WTC11 (cell line): ENCODE measurements around the gene TMEM18. TPM values are rescaled to one million over a fixed set of nuclear protein-coding genes. Genes with fewer than 3 reads are reported as not detected.

Source experiments
- ATAC-seq: fragments of 200-7000 bp; cut with Tn5 transposase; 2 replicates; pipeline ENCODE4 v1.10.0; 2021; ENCODE audit warnings: mild to moderate bottlenecking, moderate library complexity
- CTCF ChIA-PET: fragments of 300-600 bp; sonication (Branson Sonifier 250); formaldehyde crosslinking; loops from one replicate; lab custom pipeline; 2021; ENCODE audit warnings: antibody characterized with exemption; lab: Charles Lee
- POLR2A ChIA-PET: fragments of 350-600 bp; sonication (Branson Sonifier 250); formaldehyde crosslinking; loops from one replicate; lab custom pipeline; 2021; ENCODE audit warnings: antibody characterized with exemption; lab: Charles Lee
- DNase-seq: peaks from one replicate; pipeline ENCODE4 v3.0.0; 2021; ENCODE audit warnings: low spot score
- H3K27ac Mint-ChIP-seq: 2 replicates; pipeline ENCODE4 v1.8.0; 2021; ENCODE audit warnings: mixed read lengths
- H3K27me3 Mint-ChIP-seq: 2 replicates; pipeline ENCODE4 v1.8.0; 2021; ENCODE audit warnings: low read depth, mild to moderate bottlenecking, moderate library complexity, mixed read lengths
- H3K36me3 Mint-ChIP-seq: 2 replicates; pipeline ENCODE4 v1.8.0; 2021; ENCODE audit warnings: mixed read lengths
- H3K4me1 Mint-ChIP-seq: 2 replicates; pipeline ENCODE4 v1.8.0; 2022; ENCODE audit warnings: mixed read lengths
- H3K4me3 Mint-ChIP-seq: 2 replicates; pipeline ENCODE4 v1.8.0; 2021; ENCODE audit warnings: mild to moderate bottlenecking, moderate library complexity, mixed read lengths
- H3K9me3 Mint-ChIP-seq: 2 replicates; pipeline ENCODE4 v1.8.0; 2021; ENCODE audit warnings: mixed read lengths
- ATF3 ChIP-seq: sonication (generic); formaldehyde crosslinking; conservative IDR thresholded peaks from 2 replicates; pipeline ENCODE4 v1.8.1; 2022; ENCODE audit warnings: mild to moderate bottlenecking, missing genetic modification reagents
- CREM ChIP-seq: sonication (generic); formaldehyde crosslinking; IDR thresholded peaks from 2 replicates; pipeline ENCODE4 v1.8.1; 2022; ENCODE audit warnings: mild to moderate bottlenecking, missing genetic modification reagents, moderate library complexity
- ESRRA ChIP-seq: sonication (generic); formaldehyde crosslinking; IDR thresholded peaks from 2 replicates; pipeline ENCODE4 v1.8.1; 2022; ENCODE audit warnings: mild to moderate bottlenecking, missing genetic modification reagents, borderline replicate concordance
- IRF2 ChIP-seq: sonication (generic); formaldehyde crosslinking; IDR thresholded peaks from 2 replicates; pipeline ENCODE4 v1.8.0; 2022; ENCODE audit warnings: low read depth, missing genetic modification reagents, borderline replicate concordance
- MYBL2 ChIP-seq: sonication (generic); formaldehyde crosslinking; IDR thresholded peaks from 2 replicates; pipeline ENCODE4 v1.8.1; 2023; ENCODE audit warnings: mild to moderate bottlenecking, moderate library complexity, missing genetic modification reagents
- PREB ChIP-seq: sonication (generic); formaldehyde crosslinking; IDR thresholded peaks from 2 replicates; pipeline ENCODE4 v1.8.1; 2022; ENCODE audit warnings: mild to moderate bottlenecking, missing genetic modification reagents, moderate library complexity, borderline replicate concordance
- SP1 ChIP-seq: sonication (generic); formaldehyde crosslinking; conservative IDR thresholded peaks from 2 replicates; pipeline ENCODE4 v1.8.1; 2022; ENCODE audit warnings: missing genetic modification reagents
- TCF7 ChIP-seq: sonication (generic); formaldehyde crosslinking; IDR thresholded peaks from 2 replicates; pipeline ENCODE4 v1.8.0; 2022; ENCODE audit warnings: mild to moderate bottlenecking, low read depth, missing genetic modification reagents, moderate library complexity
- USF1 ChIP-seq: sonication (generic); formaldehyde crosslinking; IDR thresholded peaks from 2 replicates; pipeline ENCODE4 v1.8.0; 2022; ENCODE audit warnings: mild to moderate bottlenecking, missing genetic modification reagents
- total RNA-seq: library from RNA; stranded (reverse); gene quantifications from 3 replicates; pipeline ENCODE4 v1.2.3, GENCODE V29; 2021
- TF ChIP-seq, protein P1 (sequence below): fragments of 250-450 bp; sonication (Bioruptor Pico); conservative IDR thresholded peaks from 2 replicates; pipeline ENCODE4 v1.9.0; 2021; ENCODE audit warnings: mild to moderate bottlenecking
- TF ChIP-seq, protein P2 (sequence below): sonication (generic); formaldehyde crosslinking; IDR thresholded peaks from 2 replicates; pipeline ENCODE4 v1.8.1; 2022; ENCODE audit warnings: low read depth, missing genetic modification reagents, borderline replicate concordance
- TF ChIP-seq, protein P3 (sequence below): fragments of 250-450 bp; sonication (Bioruptor Pico); IDR thresholded peaks from 2 replicates; pipeline ENCODE4 v1.8.0; 2021; ENCODE audit warnings: mild to moderate bottlenecking
- TF ChIP-seq, protein P4 (sequence below): sonication (generic); formaldehyde crosslinking; IDR thresholded peaks from 2 replicates; pipeline ENCODE4 v1.8.0; 2022; ENCODE audit warnings: missing genetic modification reagents
- TF ChIP-seq, protein P5 (sequence below): sonication (generic); formaldehyde crosslinking; IDR thresholded peaks from 2 replicates; pipeline ENCODE4 v1.8.0; 2023; ENCODE audit warnings: missing genetic modification reagents, mild to moderate bottlenecking, borderline replicate concordance

TMEM18 gene
- total RNA-seq, 1 experiment from 2014 or later = 24.0 TPM

- no peak for TF ChIP-seq TCF7 (CRISPR knock-in tag)
- no peak for TF ChIP-seq CREM (CRISPR knock-in tag)
- TF ChIP-seq, protein P1, sequence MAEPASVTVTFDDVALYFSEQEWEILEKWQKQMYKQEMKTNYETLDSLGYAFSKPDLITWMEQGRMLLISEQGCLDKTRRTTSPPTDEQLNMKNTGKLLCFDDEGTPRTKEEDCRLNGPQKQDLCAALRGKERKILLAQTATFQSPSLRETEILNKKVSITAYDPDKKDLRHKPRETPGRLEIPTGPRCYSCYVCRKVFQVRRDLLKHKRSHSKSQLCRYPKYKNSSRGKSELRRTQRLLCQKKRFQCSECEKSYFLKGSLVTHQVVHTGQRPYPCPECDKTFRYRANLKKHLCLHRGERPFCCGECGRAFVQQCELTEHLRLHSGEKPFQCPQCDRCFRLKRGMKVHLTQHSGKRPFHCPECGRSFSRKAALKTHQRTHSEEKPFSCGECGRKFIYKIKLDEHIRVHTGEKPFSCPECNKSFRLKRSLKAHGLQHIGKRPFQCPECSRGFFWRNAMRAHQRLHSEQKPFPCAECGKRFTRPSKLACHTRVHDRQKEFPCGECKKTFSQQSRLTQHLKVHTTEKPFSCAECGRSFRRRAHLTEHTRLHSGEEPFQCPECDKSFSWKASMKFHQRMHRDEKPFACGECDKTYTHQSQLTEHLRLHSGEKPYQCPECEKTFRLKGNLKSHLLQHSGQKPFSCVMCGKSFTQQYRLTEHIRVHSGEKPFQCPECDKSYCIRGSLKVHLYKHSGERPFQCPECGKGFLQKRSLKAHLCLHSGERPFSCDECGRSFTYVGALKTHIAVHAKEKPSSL (CRISPR knock-in tag) = no peak
- TF ChIP-seq, protein P2, sequence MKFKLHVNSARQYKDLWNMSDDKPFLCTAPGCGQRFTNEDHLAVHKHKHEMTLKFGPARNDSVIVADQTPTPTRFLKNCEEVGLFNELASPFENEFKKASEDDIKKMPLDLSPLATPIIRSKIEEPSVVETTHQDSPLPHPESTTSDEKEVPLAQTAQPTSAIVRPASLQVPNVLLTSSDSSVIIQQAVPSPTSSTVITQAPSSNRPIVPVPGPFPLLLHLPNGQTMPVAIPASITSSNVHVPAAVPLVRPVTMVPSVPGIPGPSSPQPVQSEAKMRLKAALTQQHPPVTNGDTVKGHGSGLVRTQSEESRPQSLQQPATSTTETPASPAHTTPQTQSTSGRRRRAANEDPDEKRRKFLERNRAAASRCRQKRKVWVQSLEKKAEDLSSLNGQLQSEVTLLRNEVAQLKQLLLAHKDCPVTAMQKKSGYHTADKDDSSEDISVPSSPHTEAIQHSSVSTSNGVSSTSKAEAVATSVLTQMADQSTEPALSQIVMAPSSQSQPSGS = no peak
- no peak for TF ChIP-seq IRF2 (CRISPR knock-in tag)
- no peak for TF ChIP-seq MYBL2 (CRISPR knock-in tag)
- H3K4me1 Mint-ChIP-seq = no peaks in the 10 kb centered on the region
- H3K27ac Mint-ChIP-seq = no peak overlapping the region
- peaks cover 6% of the 10 kb centered on the region; the same call in 1 of the 2 replicates for H3K27me3 Mint-ChIP-seq
- peaks cover 14% of the 10 kb centered on the region for H3K36me3 Mint-ChIP-seq
- POLR2A ChIA-PET = no interaction called here
- H3K9me3 Mint-ChIP-seq = peaks cover 4% of the 10 kb centered on the region
- ATAC-seq (no peak), DNase-seq (no peak)
- CTCF ChIA-PET = no interaction called here
- no peak overlapping the region for H3K4me3 Mint-ChIP-seq
Measured at GRCh38 chr2:660029-660428, 17.2 kb downstream of the TMEM18 start.

DNA sequence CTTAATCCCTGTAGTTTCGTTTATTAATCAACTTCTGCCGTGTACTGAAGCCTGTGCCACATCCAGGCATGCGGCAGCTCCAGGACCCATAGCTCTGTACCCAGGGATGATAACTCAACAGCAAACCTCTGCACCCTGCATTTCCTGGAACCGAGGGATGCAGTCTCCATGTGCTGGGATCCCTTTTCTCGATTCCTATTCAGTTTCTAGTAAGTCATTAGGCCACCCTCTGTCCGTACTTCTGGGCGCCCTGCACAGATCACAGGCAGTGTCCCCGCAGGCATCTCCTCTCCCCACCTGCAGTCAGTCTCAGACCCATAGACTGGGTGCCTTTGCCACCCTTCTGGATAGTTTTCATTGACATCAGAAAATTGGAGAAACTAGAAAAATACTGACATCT is 18.8 kb downstream of the TMEM18 start:
- no peak for ATAC-seq
- no peak overlapping the region for H3K4me3 Mint-ChIP-seq
- no peaks in the 10 kb centered on the region for H3K9me3 Mint-ChIP-seq
- no peak for TF ChIP-seq USF1 (CRISPR knock-in tag)
- TF ChIP-seq PREB = no peak
- TF ChIP-seq, protein P3, sequence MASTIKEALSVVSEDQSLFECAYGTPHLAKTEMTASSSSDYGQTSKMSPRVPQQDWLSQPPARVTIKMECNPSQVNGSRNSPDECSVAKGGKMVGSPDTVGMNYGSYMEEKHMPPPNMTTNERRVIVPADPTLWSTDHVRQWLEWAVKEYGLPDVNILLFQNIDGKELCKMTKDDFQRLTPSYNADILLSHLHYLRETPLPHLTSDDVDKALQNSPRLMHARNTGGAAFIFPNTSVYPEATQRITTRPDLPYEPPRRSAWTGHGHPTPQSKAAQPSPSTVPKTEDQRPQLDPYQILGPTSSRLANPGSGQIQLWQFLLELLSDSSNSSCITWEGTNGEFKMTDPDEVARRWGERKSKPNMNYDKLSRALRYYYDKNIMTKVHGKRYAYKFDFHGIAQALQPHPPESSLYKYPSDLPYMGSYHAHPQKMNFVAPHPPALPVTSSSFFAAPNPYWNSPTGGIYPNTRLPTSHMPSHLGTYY = no peak
- TF ChIP-seq SP1 (CRISPR knock-in tag) = no peak
- TF ChIP-seq ESRRA (CRISPR knock-in tag) = no peak
- DNase-seq = no peak
- H3K4me1 Mint-ChIP-seq = no peaks in the 10 kb centered on the region
- peaks cover 8% of the 10 kb centered on the region; the same call in 1 of the 2 replicates for H3K27me3 Mint-ChIP-seq
- no peak overlapping the region for H3K27ac Mint-ChIP-seq
- ChIA-PET CTCF (no interaction called here), POLR2A (no interaction called here)
- H3K36me3 Mint-ChIP-seq = no peaks in the 10 kb centered on the region

- Mint-ChIP-seq H3K36me3 (no peaks in the 10 kb centered on the region), H3K4me3 (no peak overlapping the region), H3K27me3 (peaks cover 8% of the 10 kb centered on the region; the same call in 1 of the 2 replicates), H3K4me1 (no peaks in the 10 kb centered on the region), H3K27ac (no peak overlapping the region), H3K9me3 (no peaks in the 10 kb centered on the region)
- ATAC-seq = no peak
- CTCF ChIA-PET = no interaction called here
- POLR2A ChIA-PET = no interaction called here
- DNase-seq = no peak
- TF ChIP-seq, protein P4, sequence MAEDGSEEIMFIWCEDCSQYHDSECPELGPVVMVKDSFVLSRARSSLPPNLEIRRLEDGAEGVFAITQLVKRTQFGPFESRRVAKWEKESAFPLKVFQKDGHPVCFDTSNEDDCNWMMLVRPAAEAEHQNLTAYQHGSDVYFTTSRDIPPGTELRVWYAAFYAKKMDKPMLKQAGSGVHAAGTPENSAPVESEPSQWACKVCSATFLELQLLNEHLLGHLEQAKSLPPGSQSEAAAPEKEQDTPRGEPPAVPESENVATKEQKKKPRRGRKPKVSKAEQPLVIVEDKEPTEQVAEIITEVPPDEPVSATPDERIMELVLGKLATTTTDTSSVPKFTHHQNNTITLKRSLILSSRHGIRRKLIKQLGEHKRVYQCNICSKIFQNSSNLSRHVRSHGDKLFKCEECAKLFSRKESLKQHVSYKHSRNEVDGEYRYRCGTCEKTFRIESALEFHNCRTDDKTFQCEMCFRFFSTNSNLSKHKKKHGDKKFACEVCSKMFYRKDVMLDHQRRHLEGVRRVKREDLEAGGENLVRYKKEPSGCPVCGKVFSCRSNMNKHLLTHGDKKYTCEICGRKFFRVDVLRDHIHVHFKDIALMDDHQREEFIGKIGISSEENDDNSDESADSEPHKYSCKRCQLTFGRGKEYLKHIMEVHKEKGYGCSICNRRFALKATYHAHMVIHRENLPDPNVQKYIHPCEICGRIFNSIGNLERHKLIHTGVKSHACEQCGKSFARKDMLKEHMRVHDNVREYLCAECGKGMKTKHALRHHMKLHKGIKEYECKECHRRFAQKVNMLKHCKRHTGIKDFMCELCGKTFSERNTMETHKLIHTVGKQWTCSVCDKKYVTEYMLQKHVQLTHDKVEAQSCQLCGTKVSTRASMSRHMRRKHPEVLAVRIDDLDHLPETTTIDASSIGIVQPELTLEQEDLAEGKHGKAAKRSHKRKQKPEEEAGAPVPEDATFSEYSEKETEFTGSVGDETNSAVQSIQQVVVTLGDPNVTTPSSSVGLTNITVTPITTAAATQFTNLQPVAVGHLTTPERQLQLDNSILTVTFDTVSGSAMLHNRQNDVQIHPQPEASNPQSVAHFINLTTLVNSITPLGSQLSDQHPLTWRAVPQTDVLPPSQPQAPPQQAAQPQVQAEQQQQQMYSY = no peak
- TF ChIP-seq ATF3 (no peak), CREM (CRISPR knock-in tag) (no peak)
- TF ChIP-seq, protein P5, sequence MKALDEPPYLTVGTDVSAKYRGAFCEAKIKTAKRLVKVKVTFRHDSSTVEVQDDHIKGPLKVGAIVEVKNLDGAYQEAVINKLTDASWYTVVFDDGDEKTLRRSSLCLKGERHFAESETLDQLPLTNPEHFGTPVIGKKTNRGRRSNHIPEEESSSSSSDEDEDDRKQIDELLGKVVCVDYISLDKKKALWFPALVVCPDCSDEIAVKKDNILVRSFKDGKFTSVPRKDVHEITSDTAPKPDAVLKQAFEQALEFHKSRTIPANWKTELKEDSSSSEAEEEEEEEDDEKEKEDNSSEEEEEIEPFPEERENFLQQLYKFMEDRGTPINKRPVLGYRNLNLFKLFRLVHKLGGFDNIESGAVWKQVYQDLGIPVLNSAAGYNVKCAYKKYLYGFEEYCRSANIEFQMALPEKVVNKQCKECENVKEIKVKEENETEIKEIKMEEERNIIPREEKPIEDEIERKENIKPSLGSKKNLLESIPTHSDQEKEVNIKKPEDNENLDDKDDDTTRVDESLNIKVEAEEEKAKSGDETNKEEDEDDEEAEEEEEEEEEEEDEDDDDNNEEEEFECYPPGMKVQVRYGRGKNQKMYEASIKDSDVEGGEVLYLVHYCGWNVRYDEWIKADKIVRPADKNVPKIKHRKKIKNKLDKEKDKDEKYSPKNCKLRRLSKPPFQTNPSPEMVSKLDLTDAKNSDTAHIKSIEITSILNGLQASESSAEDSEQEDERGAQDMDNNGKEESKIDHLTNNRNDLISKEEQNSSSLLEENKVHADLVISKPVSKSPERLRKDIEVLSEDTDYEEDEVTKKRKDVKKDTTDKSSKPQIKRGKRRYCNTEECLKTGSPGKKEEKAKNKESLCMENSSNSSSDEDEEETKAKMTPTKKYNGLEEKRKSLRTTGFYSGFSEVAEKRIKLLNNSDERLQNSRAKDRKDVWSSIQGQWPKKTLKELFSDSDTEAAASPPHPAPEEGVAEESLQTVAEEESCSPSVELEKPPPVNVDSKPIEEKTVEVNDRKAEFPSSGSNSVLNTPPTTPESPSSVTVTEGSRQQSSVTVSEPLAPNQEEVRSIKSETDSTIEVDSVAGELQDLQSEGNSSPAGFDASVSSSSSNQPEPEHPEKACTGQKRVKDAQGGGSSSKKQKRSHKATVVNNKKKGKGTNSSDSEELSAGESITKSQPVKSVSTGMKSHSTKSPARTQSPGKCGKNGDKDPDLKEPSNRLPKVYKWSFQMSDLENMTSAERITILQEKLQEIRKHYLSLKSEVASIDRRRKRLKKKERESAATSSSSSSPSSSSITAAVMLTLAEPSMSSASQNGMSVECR (CRISPR knock-in tag) = no peak
Measured at GRCh38 chr2:657766-658165, 19.4 kb downstream of the TMEM18 start.
